ENCODE data around the gene RAB24. TPM values are rescaled to one million over a fixed set of nuclear protein-coding genes. Genes with fewer than 3 reads are reported as not detected.

Gene RAB24
- total and polyA plus RNA-seq, 2 experiments from 2014 or later: 30.3 to 64.6 TPM

DNA sequence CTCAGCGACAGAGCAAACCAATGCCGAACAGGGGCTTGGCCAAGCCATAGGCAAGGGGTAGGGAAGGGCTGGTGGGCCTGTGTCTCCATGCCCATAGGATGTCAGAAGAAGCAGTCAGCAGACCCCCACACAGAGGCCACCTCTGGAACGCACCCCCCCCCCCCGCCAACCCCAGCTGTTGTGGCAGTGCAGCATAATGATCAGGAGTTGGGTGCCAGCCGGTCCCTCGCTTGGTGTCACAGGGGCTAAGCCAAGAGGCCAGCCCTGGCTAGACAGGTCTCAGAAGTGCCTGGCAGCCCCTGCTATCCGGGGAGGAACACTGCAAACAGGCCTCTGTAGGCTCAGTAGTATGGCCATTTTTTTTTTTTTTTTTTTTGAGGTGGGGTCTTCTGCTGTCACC lies 11.9 kb upstream of the RAB24 start:
- TF ChIP-seq EZH2phosphoT487 (IDR thresholded peaks at IDR 0.05; ENCODE audit: low read depth, severe bottlenecking, unreplicated experiment): no peak
- TF ChIP-seq CTCF (IDR thresholded peaks at IDR 0.05; ENCODE audit: poor library complexity): no peak
- no peak for TF ChIP-seq EZH2 (IDR thresholded peaks at IDR 0.05; ENCODE audit: borderline replicate concordance)
- Histone ChIP-seq H3K4me1 (ENCODE audit: insufficient read depth) (peaks cover 18% of the 10 kb centered on the region), H3K4me3 (no peak overlapping the region), H2AFZ (no peak overlapping the region), H3K27ac (no peak overlapping the region), H4K20me1 (ENCODE audit: insufficient read depth, poor library complexity, severe bottlenecking) (no peaks in the 10 kb centered on the region), H3K4me2 (no peak overlapping the region), H3K36me3 (replicated peaks; ENCODE audit: insufficient read depth, low read depth) (no peaks in the 10 kb centered on the region), H3K27me3 (no peaks in the 10 kb centered on the region), H3K9me3 (ENCODE audit: low read depth) (no peaks in the 10 kb centered on the region), H3K9me2 (replicated peaks; ENCODE audit: insufficient read depth) (no peaks in the 10 kb centered on the region), H3K79me2 (peaks cover 6% of the 10 kb centered on the region)
- WGBS (ENCODE audit: low lambda C conversion rate, missing lambda C conversion rate): 94% methylated on average over 6 of the region's 7 CpGs
- no peak for DNase-seq (ENCODE audit: low spot score)

GRCh38 chr5:177314376-177315342 lies 11.1 kb upstream of the RAB24 start:
- WGBS (ENCODE audit: low lambda C conversion rate, missing lambda C conversion rate): 94% methylated on average over 13 of the region's 18 CpGs
- Histone ChIP-seq H3K4me3 (no peak overlapping the region), H3K36me3 (replicated peaks; ENCODE audit: insufficient read depth, low read depth) (no peaks in the 10 kb centered on the region), H3K27ac (no peak overlapping the region), H4K20me1 (ENCODE audit: insufficient read depth, poor library complexity, severe bottlenecking) (no peaks in the 10 kb centered on the region), H3K4me2 (no peak overlapping the region), H3K4me1 (ENCODE audit: insufficient read depth) (peaks cover 18% of the 10 kb centered on the region), H2AFZ (no peak overlapping the region), H3K79me2 (peaks cover 12% of the 10 kb centered on the region), H3K9me2 (replicated peaks; ENCODE audit: insufficient read depth) (no peaks in the 10 kb centered on the region), H3K27me3 (no peaks in the 10 kb centered on the region), H3K9me3 (ENCODE audit: low read depth) (no peaks in the 10 kb centered on the region)
- DNase-seq (ENCODE audit: low spot score): no peak
- TF ChIP-seq EZH2 (IDR thresholded peaks at IDR 0.05; ENCODE audit: borderline replicate concordance) (no peak), EZH2phosphoT487 (IDR thresholded peaks at IDR 0.05; ENCODE audit: low read depth, severe bottlenecking, unreplicated experiment) (no peak), CTCF (IDR thresholded peaks at IDR 0.05; ENCODE audit: poor library complexity) (no peak)

- Histone ChIP-seq H3K36me3 (replicated peaks; ENCODE audit: insufficient read depth, low read depth) (no peaks in the 10 kb centered on the region), H3K9me2 (replicated peaks; ENCODE audit: insufficient read depth) (no peaks in the 10 kb centered on the region), H3K9me3 (ENCODE audit: low read depth) (no peaks in the 10 kb centered on the region), H4K20me1 (ENCODE audit: insufficient read depth, poor library complexity, severe bottlenecking) (no peaks in the 10 kb centered on the region), H3K27ac (no peak overlapping the region), H3K4me1 (ENCODE audit: insufficient read depth) (peaks cover 18% of the 10 kb centered on the region), H3K4me2 (no peak overlapping the region), H3K4me3 (no peak overlapping the region), H3K79me2 (peaks cover 20% of the 10 kb centered on the region), H2AFZ (no peak overlapping the region), H3K27me3 (no peaks in the 10 kb centered on the region)
- WGBS (ENCODE audit: low lambda C conversion rate, missing lambda C conversion rate): 95% methylated on average over 15 of the region's 15 CpGs
- no peak for DNase-seq (ENCODE audit: low spot score)
- TF ChIP-seq EZH2 (IDR thresholded peaks at IDR 0.05; ENCODE audit: borderline replicate concordance): no peak
- TF ChIP-seq CTCF (IDR thresholded peaks at IDR 0.05; ENCODE audit: poor library complexity): no peak
- TF ChIP-seq EZH2phosphoT487 (IDR thresholded peaks at IDR 0.05; ENCODE audit: low read depth, severe bottlenecking, unreplicated experiment): no peak
Observed at GRCh38 chr5:177313561-177314259, 10.2 kb upstream of the RAB24 start.
